HG02970 (cell line): ENCODE measurements around the gene POLD4.
"Not testable (repeated sequence)": the region's sequence is repeated elsewhere in the genome, so short reads cannot be mapped to it uniquely, and the experiment has no call there.

Source experiments
- ATAC-seq: cut with Tn5 transposase; IDR thresholded peaks from one replicate; pipeline ENCODE4 v1.9.1; 2021; ENCODE audit warnings: mild to moderate bottlenecking, moderate library complexity, moderate number of reproducible peaks; ENCODE audit not compliant: unreplicated experiment, low FRiP score

The POLD4 gene

DNA sequence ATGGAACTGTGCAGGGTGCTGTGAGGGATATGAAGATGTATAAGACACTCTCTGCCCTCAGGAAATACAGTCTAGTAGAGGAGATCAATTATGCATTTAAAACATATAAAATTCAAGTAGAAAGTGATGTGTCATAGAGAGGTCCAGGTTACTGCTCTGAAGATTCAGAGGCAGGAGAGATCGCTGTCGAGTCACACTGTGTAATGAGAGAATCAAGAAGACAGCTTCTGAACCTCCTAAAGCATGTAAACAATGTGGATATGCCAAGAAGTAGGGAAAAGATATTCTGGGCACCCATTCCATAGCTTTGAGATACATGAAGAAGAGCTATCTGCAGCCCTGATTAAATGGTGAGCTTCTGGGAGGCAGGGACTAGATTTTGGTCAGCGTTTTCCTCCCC is 33.3 kb downstream of the POLD4 start:
- ATAC-seq: no peak

DNA sequence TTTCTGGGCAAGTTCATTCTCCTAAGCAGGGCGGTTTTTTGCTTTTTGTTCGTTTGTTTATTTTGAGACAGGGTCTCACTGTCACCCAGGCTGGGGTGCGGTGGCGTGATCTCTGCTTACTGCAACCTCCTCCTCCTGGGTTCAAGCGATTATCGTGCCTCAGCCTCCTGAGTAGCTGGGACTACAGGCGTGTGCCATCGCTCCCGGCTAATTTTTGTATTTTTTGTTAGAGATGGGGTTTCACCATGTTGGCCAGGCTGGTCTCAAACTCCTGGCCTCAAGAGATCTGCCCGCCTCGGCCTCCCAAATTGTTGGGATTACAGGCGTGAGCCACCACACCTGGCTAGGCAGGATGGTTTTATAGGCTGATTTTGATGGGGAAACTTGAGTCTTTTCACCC is 34.5 kb downstream of the POLD4 start:
- not testable (repeated sequence) for ATAC-seq

- ATAC-seq: peak; percentile 22
Measured at GRCh38 chr11:67317888-67318555, 35.3 kb downstream of the POLD4 start.

DNA sequence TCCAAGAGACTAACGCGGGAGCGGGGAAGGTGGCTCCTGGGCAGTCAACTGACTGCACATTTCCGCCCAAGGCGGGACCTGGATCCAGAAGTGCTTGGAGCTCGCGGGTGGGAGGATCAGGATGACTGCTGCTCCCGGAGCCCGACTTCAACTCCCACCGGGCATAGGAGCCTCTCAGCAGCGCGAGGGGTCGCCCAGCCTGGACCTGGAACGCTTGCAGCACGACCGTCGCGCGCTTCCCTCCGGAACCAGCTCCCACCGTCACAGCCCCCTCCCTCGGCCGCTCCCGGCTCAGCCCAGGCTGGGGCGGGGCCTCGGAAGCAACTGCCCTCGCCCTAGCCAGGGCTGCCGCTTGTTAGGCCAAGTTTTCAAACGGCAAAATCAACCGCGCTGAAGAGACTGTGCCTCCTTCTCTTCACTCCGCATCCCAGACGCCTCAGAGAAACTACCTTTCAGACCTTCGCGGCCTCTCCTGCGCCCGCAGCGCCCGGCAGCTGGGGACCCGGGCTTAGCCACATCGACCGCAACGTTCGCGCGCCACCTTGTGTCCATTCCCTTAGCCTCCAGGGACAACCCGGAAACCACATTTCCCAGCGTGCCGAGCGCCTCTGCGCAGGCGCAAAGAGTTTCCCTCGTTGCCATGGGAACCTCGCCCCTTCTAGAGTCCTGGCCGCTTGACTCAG is 36.0 kb downstream of the POLD4 start:
- ATAC-seq: peak; percentile 81

DNA sequence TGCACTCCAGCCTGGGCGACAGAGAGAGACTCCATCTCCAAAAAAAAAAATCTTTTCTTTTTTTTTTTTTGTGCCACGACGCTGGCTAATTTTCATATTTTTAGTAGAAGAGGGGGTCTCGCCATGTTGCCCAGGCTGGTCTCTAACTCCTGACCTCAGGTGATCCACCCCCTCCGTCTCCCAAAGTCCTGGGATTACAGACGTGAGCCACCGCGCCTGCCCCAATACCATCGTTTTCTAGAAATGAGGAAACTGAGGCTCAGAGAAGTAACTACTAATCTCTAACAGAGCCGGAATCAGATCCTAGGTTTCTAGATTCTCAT is 36.5 kb downstream of the POLD4 start:
- no peak for ATAC-seq

DNA sequence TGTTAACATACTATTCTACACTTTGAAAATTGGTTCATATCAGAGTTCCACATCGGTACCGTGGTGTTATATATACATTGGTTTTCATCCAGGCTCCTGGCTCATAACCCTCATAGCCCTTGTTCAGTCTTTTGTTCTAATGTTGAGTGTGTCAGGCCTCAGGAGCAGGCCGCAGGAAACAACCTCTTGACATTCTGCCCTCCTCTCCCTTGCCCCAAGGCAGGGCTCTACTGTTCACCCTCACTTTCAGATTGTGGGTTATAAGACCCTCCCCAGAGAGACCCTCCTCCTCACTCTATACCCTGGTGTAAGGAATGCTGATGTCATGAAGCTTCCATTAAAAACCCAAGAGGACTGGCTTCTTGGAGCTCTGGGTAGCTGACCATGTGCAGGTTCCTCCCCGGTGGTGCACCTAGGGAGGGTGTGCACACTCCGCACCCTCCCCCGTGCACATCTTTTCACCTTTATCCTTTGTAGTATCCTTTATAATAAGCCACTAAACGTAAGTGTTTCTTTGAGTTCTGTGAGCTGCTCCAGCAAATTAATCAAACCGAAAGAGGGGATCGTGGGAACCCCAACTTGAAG is 37.9 kb downstream of the POLD4 start:
- ATAC-seq: no peak

DNA sequence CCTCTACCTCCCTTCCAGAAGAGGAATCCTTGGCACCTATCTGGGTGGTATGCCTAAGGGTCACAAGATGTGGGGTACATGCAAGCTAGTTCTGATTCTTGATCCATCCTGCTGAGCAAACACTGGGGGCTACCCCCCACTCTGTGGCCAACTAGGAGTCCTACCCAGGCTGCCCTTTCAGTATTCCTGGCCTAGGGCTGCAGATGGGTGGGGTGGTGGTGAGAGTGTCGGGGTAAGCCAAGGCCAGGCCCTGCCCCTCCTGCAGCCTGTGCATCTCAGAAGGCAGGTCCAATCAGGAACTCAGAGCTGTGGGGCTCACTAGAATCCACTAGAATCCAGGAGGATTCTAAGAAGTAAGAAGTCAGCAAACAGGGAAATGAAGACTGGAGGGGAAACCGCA is 39.1 kb downstream of the POLD4 start:
- no peak for ATAC-seq

DNA sequence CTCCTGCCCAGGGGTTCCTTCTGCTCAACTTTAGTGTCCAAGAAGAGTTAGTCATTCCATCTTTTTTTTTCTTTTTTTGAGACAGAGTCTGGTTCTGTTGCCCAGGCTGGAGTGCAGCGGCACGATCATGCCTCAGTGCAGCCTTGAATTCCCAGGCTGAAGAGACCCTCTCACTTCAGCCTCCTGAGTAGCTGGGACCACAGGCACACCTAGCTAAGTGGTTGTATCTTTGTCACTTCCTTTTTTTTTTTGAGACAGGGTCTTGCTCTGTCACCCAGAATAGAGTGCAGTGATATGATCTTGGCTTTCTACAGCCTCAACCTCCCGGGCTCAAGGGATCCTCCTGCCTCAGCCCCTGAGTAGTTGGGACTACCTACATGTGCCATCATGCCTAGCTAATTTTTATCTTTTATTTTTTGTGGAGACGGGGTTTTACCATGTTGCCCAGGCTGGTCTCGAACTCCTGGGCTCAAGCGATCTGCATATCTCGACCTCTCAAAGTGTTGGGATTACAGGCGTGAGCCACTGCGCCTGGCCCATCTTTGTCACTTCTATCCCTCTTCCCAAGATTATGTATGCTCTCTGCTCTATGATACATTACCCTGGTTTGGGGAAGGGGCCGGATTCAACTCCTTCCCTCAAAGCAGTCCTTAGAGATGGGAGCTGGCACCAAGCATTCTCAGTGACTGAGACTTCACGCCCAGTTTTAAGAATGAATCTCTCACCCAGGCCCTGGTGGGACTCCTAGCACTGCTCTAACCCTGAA is 40.0 kb downstream of the POLD4 start:
- no peak for ATAC-seq

GRCh38 chr11:67312187-67313021 is 40.9 kb downstream of the POLD4 start:
- ATAC-seq: no peak

GRCh38 chr11:67311556-67312082 is 41.7 kb downstream of the POLD4 start:
- no peak for ATAC-seq

- no peak for ATAC-seq
Measured at GRCh38 chr11:67311051-67311555, 42.2 kb downstream of the POLD4 start.

DNA sequence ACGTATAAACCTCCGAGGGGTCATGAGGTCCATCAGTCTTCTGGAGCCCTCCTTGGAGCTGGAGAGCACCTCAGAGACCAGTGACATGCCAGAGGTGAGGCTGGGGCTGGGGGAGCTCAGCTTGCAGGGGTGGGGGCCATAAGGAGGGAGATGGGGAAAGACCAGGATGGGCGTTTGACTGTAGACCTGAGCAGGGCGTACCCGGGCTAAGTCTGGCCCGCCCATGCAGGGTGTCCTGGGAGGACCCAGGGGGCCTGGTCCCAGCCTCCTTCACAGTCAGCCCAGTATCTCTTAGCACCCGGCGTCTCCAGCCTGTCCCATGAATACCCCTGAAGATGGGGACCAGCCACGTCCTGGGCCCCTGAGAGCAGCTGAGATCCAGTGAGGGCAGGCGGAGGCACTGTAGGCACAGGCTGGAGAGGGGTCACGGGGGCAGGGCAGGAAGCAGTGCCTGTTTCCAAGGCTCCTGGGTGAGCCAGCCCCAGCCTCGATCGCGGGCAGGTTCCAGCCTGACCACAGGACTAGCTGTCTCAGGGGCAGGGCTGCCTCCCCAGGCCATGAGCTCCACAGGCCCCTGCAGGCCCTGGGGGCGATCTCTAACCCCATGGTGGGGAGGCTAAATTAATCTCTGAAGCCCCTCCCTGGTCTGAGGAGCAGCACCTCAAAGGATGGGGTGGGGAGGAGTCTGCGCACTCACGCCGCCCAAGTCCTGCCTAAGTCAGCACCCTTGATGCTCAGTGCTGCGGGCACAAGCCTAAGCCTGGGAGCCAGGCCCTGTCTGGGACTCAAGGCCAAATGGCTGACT is 42.9 kb downstream of the POLD4 start:
- no peak for ATAC-seq

- no peak for ATAC-seq
Measured at GRCh38 chr11:67309661-67310061, 43.7 kb downstream of the POLD4 start.

DNA sequence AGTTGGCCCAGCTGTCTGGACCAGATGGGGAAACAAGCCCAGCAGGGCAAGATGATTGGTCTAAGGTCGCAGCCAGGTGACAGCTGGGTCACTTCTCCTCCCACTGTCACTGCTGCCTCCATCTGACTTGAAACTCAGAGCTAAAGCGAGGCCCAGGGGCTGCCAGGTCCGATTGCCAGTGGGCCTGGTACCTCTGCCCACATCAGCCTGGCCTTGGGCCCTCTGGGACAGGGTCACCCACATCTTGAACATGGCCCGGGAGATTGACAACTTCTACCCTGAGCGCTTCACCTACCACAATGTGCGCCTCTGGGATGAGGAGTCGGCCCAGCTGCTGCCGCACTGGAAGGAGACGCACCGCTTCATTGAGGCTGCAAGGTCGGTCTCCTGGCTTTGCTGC is 44.2 kb downstream of the POLD4 start:
- ATAC-seq: no peak

DNA sequence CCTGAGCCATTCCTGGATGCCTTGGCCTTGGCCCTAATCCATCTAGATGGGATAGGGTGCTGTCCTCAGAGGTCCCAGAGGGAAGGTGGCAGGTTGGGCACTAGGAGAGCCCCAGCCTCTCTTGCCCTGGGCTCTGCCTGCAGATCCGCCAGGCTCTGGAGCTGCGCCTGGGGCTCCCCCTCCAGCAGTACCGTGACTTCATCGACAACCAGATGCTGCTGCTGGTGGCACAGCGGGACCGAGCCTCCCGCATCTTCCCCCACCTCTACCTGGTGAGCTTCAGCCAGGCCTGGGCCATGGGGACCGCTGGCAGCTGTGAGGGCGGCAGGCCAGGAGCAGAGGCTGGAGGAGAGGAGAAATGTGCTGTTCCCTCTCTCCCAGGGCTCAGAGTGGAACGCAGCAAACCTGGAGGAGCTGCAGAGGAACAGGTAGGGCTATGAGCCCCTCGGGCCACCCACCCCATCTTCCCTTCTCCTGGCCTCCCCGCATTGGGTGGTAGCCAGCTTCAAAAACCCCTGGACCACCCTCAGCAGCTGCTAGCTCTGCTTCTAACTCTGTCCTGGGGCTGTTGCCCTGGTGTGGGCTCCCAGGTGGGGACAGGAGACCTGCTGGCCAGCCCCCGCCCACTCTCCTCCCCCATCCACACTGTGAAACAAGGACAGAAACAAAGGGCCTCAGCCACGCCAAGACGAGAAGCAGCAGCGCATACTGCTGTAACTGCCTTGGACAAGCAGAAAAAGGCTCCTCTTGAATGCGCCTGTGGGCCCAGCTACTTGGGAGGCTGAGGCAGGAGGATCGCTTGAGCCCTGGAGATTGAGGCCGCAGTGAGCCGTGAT is 45.1 kb downstream of the POLD4 start:
- no peak for ATAC-seq

DNA sequence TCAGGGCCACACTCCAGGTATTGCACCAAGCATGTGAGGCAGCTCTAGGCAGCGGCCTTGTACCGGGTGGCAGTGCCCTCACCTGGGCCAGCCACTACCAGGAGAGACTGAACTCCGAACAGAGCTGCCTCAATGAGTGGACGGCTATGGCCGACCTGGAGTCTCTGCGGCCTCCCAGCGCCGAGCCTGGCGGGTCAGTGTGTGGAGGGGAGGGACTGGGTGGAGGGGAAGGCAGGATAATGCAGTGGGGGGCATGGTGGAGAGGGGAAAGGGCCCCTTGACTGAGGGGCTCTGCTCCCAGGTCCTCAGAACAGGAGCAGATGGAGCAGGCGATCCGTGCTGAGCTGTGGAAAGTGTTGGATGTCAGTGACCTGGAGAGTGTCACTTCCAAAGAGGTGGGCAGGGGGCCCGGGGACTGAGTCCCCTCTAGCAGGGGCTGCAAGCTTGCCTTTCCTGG is 45.8 kb downstream of the POLD4 start:
- no peak for ATAC-seq

GRCh38 chr11:67306769-67307544 is 46.4 kb downstream of the POLD4 start:
- no peak for ATAC-seq
